Activated naive CD4-positive, alpha-beta T cell treated with anti-CD3 and anti-CD28 coated beads, Interleukin-2, amount 50 U/mL, for 24 hours (primary cell): Measurements from ENCODE around the gene GIMAP8.
"Not testable (repeated sequence)": the region's sequence is repeated elsewhere in the genome, so short reads cannot be mapped to it uniquely, and the experiment has no call there.

Experiments used
- H3K27ac Mint-ChIP-seq: one replicate; pipeline ENCODE4 v1.8.0; 2021; ENCODE audit warnings: mild to moderate bottlenecking, mixed read lengths
- H3K27me3 Mint-ChIP-seq: one replicate; pipeline ENCODE4 v1.8.0; 2021; ENCODE audit warnings: mixed read lengths
- H3K36me3 Mint-ChIP-seq: one replicate; pipeline ENCODE4 v1.8.0; 2021; ENCODE audit warnings: mixed read lengths
- H3K4me1 Mint-ChIP-seq: one replicate; pipeline ENCODE4 v1.8.0; 2021; ENCODE audit warnings: mixed read lengths
- H3K4me3 Mint-ChIP-seq: one replicate; pipeline ENCODE4 v1.8.0; 2021; ENCODE audit warnings: mild to moderate bottlenecking, mixed read lengths
- H3K9me3 Mint-ChIP-seq: one replicate; pipeline ENCODE4 v1.8.0; 2021; ENCODE audit warnings: mixed read lengths

GIMAP8 gene

DNA sequence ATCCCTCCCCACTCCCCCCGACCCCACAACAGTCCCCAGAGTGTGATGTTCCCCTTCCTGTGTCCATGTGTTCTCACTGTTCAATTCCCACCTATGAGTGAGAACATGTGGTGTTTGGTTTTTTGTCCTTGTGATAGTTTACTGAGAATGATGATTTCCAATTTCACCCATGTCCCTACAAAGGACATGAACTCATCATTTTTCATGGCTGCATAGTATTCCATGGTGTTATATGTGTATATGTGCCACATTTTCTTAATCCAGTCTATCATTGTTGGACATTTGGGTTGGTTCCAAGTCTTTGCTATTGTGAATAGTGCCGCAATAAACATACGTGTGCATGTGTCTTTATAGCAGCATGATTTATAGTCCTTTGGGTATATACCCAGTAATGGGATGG, 43.0 kb downstream of the GIMAP8 start:
- H3K9me3 Mint-ChIP-seq, H3K27me3 Mint-ChIP-seq, H3K4me3 Mint-ChIP-seq, H3K27ac Mint-ChIP-seq: not testable (repeated sequence)
- Mint-ChIP-seq H3K36me3 (peaks cover 30% of the 10 kb centered on the region), H3K4me1 (peaks cover 81% of the 10 kb centered on the region)

DNA sequence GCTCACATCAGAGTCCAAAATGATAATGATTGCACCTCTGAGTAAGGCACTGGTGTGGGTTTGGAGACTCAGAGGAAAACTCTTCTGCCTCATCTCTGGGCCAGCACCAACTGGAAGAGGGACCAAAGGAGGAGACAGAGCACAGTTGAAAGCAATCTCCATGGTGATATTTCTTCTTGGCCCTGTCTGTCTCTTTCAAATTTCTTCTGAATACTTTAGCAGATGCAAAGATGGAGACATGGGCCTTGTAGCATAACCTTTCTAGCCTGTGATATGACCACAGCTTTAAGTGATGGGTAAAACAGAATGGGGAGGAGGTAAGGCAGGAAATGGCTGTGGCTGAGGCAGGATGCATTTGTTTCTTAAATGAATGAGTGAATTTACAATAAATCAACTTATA, 52.1 kb downstream of the GIMAP8 start:
- peak overlapping the region; percentile 70 for H3K4me3 Mint-ChIP-seq
- peak overlapping the region; percentile 99 for H3K27ac Mint-ChIP-seq
- H3K9me3 Mint-ChIP-seq = no peaks in the 10 kb centered on the region
- H3K36me3 Mint-ChIP-seq = peaks cover 18% of the 10 kb centered on the region
- H3K27me3 Mint-ChIP-seq = no peaks in the 10 kb centered on the region
- H3K4me1 Mint-ChIP-seq = peaks cover 96% of the 10 kb centered on the region

DNA sequence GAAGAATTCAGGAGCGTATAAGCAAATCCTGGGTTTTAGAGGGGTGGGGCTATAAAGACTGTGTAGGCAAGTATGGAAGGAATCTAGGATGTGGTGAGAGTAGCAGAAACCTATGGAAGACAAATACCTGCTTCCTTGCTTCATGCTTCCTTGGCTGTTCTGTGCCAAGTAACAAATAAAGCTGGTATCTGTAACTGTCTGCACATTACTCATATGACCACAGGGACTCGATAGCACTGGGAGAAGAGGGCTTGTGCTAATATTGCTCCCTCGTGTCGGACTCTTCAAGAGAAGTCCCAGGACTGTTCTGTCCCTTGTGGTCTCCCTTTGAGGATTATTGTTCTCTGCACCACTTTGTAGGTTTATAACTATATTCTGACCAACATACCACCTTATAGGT, 52.7 kb downstream of the GIMAP8 start:
- H3K27me3 Mint-ChIP-seq = no peaks in the 10 kb centered on the region
- H3K4me3 Mint-ChIP-seq = peak overlapping the region; percentile 84
- no peaks in the 10 kb centered on the region for H3K9me3 Mint-ChIP-seq
- peaks cover 97% of the 10 kb centered on the region for H3K4me1 Mint-ChIP-seq
- peak overlapping the region; percentile 99 for H3K27ac Mint-ChIP-seq
- peaks cover 15% of the 10 kb centered on the region for H3K36me3 Mint-ChIP-seq

DNA sequence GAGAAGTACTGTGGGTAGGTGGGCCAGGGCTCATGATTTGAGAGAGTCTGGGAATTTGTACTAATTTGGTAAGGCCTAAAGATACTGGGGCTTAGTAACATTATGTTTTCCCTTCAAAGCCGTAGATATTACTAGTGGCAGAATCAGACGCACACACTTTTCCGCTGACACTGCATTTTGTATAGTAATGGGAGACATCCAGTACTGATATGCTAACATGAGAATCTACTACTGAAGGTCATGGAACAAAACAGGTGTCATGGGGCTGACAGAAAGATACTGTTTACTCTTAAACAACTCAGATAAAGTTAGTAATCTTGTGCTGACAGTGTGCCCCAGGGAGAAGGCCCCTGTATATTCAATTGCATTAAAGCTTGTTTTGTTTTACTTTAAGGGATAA, 53.2 kb downstream of the GIMAP8 start:
- H3K27me3 Mint-ChIP-seq = no peaks in the 10 kb centered on the region
- no peaks in the 10 kb centered on the region for H3K9me3 Mint-ChIP-seq
- peaks cover 97% of the 10 kb centered on the region for H3K4me1 Mint-ChIP-seq
- peak overlapping the region; percentile 99 for H3K27ac Mint-ChIP-seq
- peaks cover 13% of the 10 kb centered on the region for H3K36me3 Mint-ChIP-seq
- peak overlapping the region; percentile 84 for H3K4me3 Mint-ChIP-seq

DNA sequence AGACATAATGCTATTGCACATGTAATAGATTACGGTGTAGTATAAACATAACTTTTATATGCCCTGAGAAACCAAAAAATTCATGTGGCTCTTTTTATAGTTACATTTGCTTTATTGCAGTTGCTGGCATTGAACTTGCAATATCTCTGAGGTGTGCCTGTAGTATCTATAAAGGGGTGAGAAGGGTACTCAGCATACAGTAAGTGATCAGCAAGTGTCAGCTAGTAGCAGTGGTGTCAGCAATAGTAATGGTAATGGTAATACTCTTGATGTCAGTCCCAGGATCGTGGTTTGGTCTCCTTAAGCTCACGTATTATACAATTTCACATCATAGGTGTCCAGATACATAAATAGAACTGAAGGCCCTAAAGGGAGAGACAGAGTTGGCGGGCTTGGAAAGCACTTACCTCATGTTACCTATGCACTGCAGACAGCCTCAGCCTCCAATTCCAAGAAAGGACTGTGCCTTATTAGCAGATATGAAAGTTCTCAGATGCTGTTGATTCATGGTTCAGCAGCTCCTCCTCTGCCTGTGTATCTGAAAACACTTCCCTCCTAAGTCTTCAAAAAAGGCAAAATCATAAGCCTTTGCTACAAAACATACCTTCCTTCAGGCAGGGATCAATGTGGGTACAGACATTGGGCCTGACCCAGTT, 57.6 kb downstream of the GIMAP8 start:
- H3K27ac Mint-ChIP-seq = peak overlapping the region; percentile 98
- H3K4me3 Mint-ChIP-seq = peak overlapping the region; percentile 84
- H3K36me3 Mint-ChIP-seq = peaks cover 2% of the 10 kb centered on the region
- H3K4me1 Mint-ChIP-seq = peaks cover 100% of the 10 kb centered on the region
- H3K27me3 Mint-ChIP-seq = no peaks in the 10 kb centered on the region
- H3K9me3 Mint-ChIP-seq = peaks cover 10% of the 10 kb centered on the region

DNA sequence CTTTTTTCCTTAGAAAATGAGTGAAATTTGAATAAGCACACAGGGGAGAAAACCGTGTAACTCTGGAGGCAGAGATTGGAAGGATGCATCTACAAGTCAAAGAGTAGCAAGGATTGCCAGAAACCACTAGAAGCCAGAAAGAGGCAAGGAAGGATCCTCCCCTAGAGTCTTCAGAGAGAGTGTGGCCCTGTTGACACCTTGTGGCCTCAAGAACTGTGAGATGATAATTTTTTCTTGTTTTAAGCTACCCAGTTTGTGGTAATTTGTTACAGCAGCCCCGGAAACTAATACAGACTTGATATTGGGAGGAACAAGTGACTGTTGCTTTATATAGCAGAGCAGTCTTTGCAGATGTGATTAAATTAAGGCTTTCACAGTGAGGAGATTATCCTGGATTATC, 60.6 kb downstream of the GIMAP8 start:
- Mint-ChIP-seq H3K4me3 (peak overlapping the region; percentile 69), H3K9me3 (peaks cover 10% of the 10 kb centered on the region), H3K27ac (peak overlapping the region; percentile 99), H3K4me1 (peaks cover 86% of the 10 kb centered on the region), H3K36me3 (peaks cover 2% of the 10 kb centered on the region), H3K27me3 (no peaks in the 10 kb centered on the region)

DNA sequence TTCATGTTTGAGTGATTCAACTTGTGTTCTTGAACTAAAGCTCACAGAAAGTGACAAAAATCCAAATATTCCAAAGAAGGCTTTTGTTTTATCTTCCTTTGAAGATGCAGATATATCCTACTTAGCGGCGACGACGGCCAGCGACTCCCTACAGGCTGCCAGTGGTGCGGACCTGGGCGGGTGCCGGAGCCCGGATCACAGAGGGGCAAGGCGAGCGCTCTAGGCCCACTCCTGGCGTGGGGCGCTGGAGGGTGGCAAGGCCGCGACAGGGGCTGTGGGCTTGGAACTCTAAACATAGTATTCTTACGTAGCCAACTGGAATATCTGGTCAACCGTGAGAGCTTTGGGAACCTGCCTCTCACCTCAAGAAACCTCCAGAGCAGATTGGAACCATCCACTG, 63.3 kb downstream of the GIMAP8 start:
- Mint-ChIP-seq H3K36me3 (peaks cover 3% of the 10 kb centered on the region), H3K27ac (peak overlapping the region; percentile 99), H3K9me3 (peaks cover 10% of the 10 kb centered on the region), H3K4me3 (peak overlapping the region; percentile 97), H3K27me3 (no peaks in the 10 kb centered on the region), H3K4me1 (peaks cover 67% of the 10 kb centered on the region)

DNA sequence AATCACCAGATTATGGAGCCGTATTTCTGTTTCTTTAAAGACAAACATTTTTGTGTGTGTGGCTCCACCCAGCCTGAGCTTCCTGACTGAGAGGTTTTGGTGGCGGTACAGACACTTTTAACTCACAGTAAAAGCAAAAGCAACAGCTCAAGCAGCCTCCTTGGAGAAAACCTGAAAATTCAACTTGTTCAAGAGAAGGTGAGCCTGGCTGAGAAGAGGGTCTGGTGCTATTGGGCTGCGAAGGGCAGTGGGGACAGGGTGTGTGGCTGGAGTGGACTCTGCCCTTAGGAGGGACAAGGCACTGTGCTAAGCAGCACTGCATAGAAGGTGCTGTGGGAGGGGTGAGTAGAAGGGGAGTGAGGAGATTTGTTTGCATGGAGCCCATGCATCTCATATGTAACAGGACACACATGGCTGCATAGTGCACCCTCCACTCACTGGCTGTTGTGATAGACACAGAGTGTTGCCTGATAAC, 64.4 kb downstream of the GIMAP8 start, which contains the start of gene GIMAP7:
Gene GIMAP7 (plus strand): TSS at position 125 of the 475 bp plus-strand sequence. CDS start 5,103 bp downstream, outside the sequence.
- H3K36me3 Mint-ChIP-seq = peaks cover 4% of the 10 kb centered on the region
- H3K27ac Mint-ChIP-seq = peak within 1 kb of the TSS; percentile 99
- H3K9me3 Mint-ChIP-seq = peaks cover 10% of the 10 kb centered on the region
- H3K27me3 Mint-ChIP-seq = no peaks in the 10 kb centered on the region
- peak within 1 kb of the TSS; percentile 97 for H3K4me3 Mint-ChIP-seq
- peaks cover 58% of the 10 kb centered on the region for H3K4me1 Mint-ChIP-seq

DNA sequence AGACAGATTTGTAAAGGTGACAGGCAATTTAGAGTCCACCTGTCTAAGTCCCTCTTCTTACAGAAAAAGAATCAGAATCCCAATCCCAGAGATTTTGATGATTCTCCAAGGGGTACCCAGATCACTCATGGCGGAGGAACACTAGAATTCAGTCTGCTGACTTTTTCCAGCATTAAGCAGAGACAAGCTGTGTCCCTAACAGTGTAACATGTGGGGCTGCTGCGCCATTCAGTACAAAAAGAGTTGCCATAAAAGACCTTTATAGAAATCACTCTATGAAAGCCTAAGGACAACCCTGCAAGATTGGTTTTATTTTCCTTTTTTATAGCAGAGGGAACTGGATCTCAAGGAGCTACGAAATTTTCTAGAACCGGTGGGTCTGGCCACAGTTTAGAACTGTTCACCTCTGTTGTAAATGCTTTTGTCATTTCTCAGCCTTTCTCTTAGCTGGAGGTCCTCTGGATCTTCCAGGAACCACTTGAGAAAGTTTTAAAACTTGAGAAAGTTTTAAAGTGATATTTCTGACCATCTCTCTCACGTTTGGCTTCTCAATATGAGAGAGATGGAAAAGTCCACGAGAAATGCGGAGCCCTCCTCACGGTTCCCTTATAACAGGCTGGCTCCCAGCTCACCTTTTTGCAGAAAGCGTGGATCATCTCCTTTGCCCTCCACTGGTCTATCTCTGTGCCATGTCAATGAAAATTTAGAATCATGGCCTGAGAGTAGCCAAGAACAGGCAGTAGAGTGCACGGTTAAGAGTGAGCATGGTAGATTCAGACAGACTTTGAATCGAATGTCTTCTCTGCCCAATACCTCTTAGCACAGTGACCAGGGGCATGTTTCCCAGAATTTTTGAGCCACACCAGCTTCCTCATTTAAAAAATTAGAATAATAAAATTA, 65.1 kb downstream of the GIMAP8 start:
- Mint-ChIP-seq H3K27ac (peak overlapping the region; percentile 99), H3K4me3 (peak overlapping the region; percentile 97), H3K27me3 (no peaks in the 10 kb centered on the region), H3K36me3 (peaks cover 8% of the 10 kb centered on the region), H3K9me3 (peaks cover 10% of the 10 kb centered on the region), H3K4me1 (peaks cover 56% of the 10 kb centered on the region)

DNA sequence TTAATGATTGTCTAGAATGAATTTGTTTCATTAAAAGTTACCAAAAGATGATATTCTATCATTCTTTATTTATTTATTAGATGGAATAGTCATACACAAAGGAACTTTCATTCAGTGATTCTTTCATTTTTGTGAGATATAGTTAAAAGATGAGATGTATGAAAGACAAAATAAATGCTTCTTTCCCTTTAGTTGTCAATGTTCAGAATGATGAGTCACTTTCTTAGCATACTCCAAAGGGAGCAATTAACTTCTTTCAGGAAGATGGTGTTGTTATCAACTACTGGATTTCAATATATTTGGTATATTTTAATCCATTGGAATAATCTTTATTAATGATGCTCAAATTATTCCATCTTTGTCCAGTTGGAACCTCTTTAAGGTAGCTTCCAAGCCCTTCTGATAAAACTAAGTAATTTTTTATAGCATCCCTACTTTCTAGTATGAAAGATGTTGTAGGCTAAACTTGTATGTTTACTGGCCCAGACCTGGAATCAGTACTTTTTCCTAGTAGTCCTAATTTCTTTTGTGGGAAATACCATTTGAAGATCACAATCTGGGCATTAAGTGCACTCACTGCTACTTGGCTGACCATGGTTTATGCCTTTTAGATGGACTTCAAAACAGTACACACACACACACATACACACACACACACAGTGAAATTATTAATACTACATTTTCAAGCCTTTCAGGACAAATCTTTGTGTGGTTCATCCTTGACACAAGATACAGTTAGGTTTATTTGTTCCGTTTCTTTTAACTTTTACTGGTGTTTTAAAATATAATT, 66.7 kb downstream of the GIMAP8 start:
- Mint-ChIP-seq H3K9me3 (no peaks in the 10 kb centered on the region), H3K4me3 (peak overlapping the region; percentile 97), H3K36me3 (peaks cover 16% of the 10 kb centered on the region), H3K27ac (peak overlapping the region; percentile 90), H3K4me1 (peaks cover 50% of the 10 kb centered on the region), H3K27me3 (no peaks in the 10 kb centered on the region)

DNA sequence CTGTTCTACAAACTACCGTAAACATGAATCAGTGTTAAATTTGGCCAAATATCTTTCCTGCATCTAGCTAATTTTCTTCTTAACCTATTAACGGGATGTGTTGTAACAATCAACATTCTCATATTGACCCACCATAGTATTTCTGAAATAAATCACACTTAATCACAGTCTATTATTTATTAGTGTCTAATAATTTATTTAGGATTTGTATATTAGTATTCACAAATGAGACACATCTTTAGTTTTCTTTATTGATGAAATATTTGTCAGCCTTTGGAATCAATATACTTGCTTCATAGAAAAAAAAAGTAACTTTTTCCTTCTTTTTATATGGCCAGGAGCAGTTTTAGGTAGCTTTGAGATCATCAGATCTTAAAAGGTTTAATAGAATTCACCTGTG, 68.9 kb downstream of the GIMAP8 start:
- Mint-ChIP-seq H3K36me3 (peaks cover 18% of the 10 kb centered on the region), H3K4me1 (peaks cover 49% of the 10 kb centered on the region), H3K27ac (peak overlapping the region; percentile 99), H3K4me3 (peak overlapping the region; percentile 97), H3K9me3 (no peaks in the 10 kb centered on the region), H3K27me3 (no peaks in the 10 kb centered on the region)

DNA sequence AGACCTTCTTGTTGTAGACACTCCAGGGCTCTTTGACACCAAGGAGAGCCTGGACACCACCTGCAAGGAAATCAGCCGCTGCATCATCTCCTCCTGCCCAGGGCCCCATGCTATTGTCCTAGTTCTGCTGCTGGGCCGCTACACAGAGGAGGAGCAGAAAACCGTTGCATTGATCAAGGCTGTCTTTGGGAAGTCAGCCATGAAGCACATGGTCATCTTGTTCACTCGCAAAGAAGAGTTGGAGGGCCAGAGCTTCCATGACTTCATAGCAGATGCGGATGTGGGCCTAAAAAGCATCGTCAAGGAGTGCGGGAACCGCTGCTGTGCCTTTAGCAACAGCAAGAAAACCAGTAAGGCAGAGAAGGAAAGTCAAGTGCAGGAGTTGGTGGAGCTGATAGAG, 69.7 kb downstream of the GIMAP8 start:
- peak overlapping the region; percentile 97 for H3K4me3 Mint-ChIP-seq
- peaks cover 5% of the 10 kb centered on the region for H3K9me3 Mint-ChIP-seq
- peak overlapping the region; percentile 99 for H3K27ac Mint-ChIP-seq
- no peaks in the 10 kb centered on the region for H3K27me3 Mint-ChIP-seq
- H3K36me3 Mint-ChIP-seq = peaks cover 25% of the 10 kb centered on the region
- peaks cover 55% of the 10 kb centered on the region for H3K4me1 Mint-ChIP-seq

DNA sequence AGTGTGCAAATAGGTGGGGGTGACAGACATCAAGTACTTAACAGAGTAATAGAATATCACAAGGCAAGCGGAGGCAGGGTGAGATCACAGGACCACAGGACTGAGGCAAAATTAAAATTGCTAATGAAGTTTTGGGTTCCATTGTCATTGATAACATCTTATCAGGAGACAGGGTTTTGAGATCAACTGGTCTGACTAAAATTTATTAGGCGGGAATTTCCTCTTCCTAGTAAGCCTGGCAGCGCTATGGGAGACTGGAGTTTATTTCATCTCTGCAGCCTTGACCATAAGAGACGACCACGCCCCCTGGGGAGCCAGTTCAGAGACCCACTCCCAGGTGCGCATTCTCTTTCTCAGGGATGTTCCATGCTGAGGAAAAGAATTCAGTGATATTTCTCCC, 72.5 kb downstream of the GIMAP8 start:
- H3K9me3 Mint-ChIP-seq = peaks cover 25% of the 10 kb centered on the region
- H3K4me3 Mint-ChIP-seq = peak overlapping the region; percentile 76
- peak overlapping the region; percentile 99 for H3K27ac Mint-ChIP-seq
- peaks cover 74% of the 10 kb centered on the region for H3K4me1 Mint-ChIP-seq
- H3K27me3 Mint-ChIP-seq = not testable (repeated sequence)
- H3K36me3 Mint-ChIP-seq = peaks cover 42% of the 10 kb centered on the region

DNA sequence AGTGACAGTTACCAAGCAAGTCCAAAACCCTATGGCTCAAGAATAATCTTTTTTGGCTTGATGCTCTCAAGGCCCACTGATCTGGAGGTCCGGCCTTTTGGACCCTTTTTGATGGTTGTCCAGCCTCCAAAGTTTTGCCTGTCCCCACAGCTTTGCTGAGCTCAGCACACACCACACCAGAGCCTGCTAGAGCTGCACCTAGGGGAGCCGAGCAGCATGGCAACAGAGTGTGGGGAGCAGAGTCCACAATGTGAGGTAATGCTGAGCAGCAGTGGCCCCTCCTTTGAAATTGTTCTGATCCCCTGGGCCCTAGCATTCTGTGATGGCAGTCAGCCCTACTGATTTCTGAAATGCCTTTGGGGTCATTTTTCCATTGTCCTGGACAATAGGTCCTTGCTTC, 73.6 kb downstream of the GIMAP8 start:
- peaks cover 72% of the 10 kb centered on the region for H3K4me1 Mint-ChIP-seq

More for the DNA sequence above, 73.6 kb downstream of the GIMAP8 start:
- peaks cover 48% of the 10 kb centered on the region for H3K36me3 Mint-ChIP-seq
- H3K27ac Mint-ChIP-seq = peak overlapping the region; percentile 99
- H3K27me3 Mint-ChIP-seq = no peaks in the 10 kb centered on the region
- H3K9me3 Mint-ChIP-seq = peaks cover 29% of the 10 kb centered on the region
- no peak overlapping the region for H3K4me3 Mint-ChIP-seq
